Activated CD4-positive, alpha-beta T cell treated with anti-CD3 and anti-CD28 coated beads, Interleukin-2, Interleukin-4, amounts not matched to agents 100 ng/mL and 50 ng/mL, durations not matched to agents 16 hours and 8 hours (primary cell): ENCODE measurements around the gene SMAP1.

Source experiments
- DNase-seq: peaks from one replicate; pipeline ENCODE4 v3.0.0-alpha.2; 2020; ENCODE audit warnings: low spot score

SMAP1 gene

GRCh38 chr6:70684794-70685493 is 17.3 kb downstream of the SMAP1 start:
- no peak for DNase-seq

GRCh38 chr6:70685494-70686180 is 18.0 kb downstream of the SMAP1 start:
- DNase-seq, result no peak

GRCh38 chr6:70686548-70687133 is 19.0 kb downstream of the SMAP1 start:
- peak; percentile 31 for DNase-seq

- DNase-seq, result no peak
These were observed 26.2 kb downstream of the SMAP1 start for GRCh38 chr6:70693887-70694286.

- DNase-seq, result no peak
These were observed 26.7 kb downstream of the SMAP1 start for GRCh38 chr6:70694371-70694770.

- no peak for DNase-seq
These were observed 33.5 kb downstream of the SMAP1 start for GRCh38 chr6:70700922-70701876.

GRCh38 chr6:70705772-70706171 is 38.1 kb downstream of the SMAP1 start:
- no peak for DNase-seq

GRCh38 chr6:70706491-70707123 is 38.9 kb downstream of the SMAP1 start:
- DNase-seq, result peak; percentile 48

GRCh38 chr6:70707893-70708292 is 40.2 kb downstream of the SMAP1 start:
- no peak for DNase-seq

- DNase-seq, result no peak
These were observed 40.8 kb downstream of the SMAP1 start for GRCh38 chr6:70708448-70708847.

GRCh38 chr6:70709826-70710225 is 42.1 kb downstream of the SMAP1 start:
- DNase-seq, result no peak

- DNase-seq, result no peak
These were observed 47.1 kb downstream of the SMAP1 start for GRCh38 chr6:70714716-70715257.

- DNase-seq, result peak; percentile 48
These were observed 49.5 kb downstream of the SMAP1 start for GRCh38 chr6:70717038-70717801.

- DNase-seq, result no peak
These were observed 56.8 kb downstream of the SMAP1 start for GRCh38 chr6:70724524-70724923.

GRCh38 chr6:70725817-70726415 is 58.2 kb downstream of the SMAP1 start:
- no peak for DNase-seq

GRCh38 chr6:70734381-70734780 is 66.7 kb downstream of the SMAP1 start:
- no peak for DNase-seq

GRCh38 chr6:70734979-70735378 is 67.3 kb downstream of the SMAP1 start:
- DNase-seq, result no peak

- DNase-seq, result no peak
These were observed 67.8 kb downstream of the SMAP1 start for GRCh38 chr6:70735513-70735912.

GRCh38 chr6:70738028-70738427 is 70.3 kb downstream of the SMAP1 start:
- no peak for DNase-seq

- DNase-seq, result no peak
These were observed 71.9 kb downstream of the SMAP1 start for GRCh38 chr6:70739534-70739933.
